Stimulated activated CD4-positive, alpha-beta T cell treated with anti-CD3 and anti-CD28 coated beads, Interleukin-4, amount 100 ng/mL, for 4 hours (primary cell): ENCODE measurements around the gene MYO3B.
"Not testable (repeated sequence)": the region's sequence is repeated elsewhere in the genome, so short reads cannot be mapped to it uniquely, and the experiment has no call there.

Experiments
- DNase-seq, 2 experiments: peaks; one replicate each; pipeline ENCODE4 v3.0.0-alpha.2; 2020

The MYO3B gene

GRCh38 chr2:170377500-170378207 lies 199.7 kb downstream of the MYO3B start:
- DNase-seq, result no peak

GRCh38 chr2:170380267-170380666 lies 202.3 kb downstream of the MYO3B start:
- DNase-seq, result no peak

DNA sequence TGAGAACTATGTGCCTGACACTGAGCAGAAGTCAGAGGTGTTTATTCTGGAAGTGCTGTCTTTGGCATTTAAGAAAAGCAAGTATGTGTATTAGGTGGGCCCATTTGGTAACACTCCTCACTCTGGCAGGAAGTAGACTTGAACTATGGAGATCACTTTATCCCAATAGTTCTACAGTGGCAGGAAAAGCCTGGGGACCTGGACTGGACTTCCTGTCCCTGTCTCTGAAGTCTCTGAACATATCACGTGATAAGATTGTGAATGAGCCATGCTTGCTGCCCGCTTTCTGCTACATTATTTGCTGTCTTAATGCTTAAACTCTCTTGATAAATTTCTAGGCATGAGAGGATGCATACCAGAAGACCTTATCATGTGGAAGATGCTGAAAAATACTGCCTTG lies 203.7 kb downstream of the MYO3B start:
- DNase-seq, result no peak

DNA sequence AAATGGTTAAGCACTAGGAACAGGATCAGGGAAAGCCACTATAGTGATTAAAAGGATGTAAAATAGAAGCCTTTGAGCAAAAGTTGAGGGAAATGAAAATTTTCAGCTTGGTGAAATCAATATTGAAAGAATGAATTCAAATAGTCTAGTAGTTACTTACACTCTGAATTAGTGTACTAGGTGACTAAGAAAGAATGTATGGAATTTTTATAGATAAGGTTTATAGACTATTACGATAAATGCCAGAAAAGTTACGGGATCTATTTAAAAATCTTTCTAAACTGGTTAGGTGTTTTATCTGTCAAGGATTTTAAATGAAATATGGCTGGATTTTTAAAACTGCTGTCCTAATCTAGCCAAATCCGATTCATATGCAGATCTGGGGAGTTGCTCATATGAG lies 208.6 kb downstream of the MYO3B start:
- no peak for DNase-seq

DNA sequence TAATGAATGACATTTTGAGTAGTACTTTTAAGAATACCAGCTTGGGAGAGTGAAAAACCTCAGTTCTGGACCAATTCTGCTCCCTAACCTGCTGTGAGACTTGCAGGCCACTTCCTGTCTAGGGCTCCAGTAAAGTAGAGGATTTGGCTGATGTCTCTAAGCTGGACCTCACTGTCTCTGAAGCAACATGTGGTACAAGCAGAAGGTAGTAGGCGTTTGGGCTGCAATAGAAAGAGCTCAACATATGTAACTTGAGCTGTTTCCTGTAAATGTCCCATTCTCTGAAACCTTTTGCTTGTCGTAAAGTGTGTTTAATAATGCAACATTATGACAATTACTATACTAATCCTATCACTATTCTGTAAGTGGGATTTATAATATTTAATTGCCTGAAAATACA lies 213.1 kb downstream of the MYO3B start:
- no peak for DNase-seq

- no peak for DNase-seq
These were observed 213.8 kb downstream of the MYO3B start for GRCh38 chr2:170391697-170392096.

DNA sequence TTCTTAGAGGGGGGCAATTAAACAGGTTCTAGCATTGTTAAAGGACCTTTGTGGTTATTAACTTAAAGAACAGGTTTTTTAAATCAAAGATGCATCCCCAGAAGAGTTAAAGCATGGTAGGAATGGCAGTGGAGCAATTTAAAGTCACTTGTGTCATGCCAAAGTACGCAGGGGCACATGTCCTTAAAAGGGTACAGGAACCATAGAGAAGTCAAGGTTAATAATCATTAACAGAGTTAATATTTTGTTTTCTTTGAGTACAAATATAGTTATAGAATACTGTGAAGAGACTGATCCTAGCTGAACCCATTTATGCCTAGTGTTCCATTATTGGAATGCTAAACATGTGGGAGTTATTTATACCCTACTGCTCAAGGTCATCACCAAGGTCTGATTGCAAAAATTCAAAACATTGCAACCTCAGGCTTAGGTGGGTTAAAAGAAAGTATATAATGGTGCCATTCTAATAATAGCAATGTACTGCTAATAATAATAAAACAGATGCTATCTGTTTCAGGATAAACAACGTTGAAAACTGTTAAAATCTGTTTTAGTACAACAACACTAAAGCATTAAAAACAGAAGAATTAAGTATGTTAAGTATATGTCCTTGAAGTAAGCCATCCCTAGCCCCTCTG lies 216.0 kb downstream of the MYO3B start:
- no peak for DNase-seq

DNA sequence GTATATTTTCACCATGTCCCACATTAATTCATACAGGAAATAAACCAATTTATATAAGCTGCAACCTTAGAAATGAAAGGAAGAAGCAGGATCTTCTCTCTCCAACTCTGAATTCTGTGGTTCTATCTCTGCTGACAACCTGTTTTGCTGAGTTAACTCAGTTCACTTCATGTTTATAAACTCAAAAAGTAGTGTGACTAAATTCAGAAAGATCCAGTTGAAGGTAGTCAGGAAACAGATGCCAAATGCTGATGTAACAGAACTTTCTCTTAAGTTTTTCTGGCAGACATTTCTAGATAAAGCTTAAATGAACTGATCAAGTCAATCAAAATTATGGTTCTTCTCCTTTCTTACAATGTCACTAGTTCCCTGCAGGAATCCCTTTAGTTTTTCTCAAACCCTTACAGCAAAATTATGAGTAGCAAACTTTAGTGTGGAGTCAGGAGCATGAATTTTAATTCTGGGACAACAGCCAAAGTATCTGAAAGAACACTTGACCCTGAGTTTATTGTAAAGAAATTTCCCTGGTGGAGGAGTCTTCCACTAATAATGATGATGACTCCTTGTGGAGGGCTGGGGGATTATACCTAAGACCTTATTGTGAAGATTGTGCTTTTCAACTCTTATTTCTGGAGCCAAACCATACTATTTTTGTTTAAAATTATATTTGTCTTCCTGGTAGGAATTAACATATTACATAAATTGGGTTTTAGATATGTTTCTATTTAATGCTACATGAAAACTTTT lies 216.9 kb downstream of the MYO3B start:
- no peak for DNase-seq

- no peak for DNase-seq
These were observed 219.0 kb downstream of the MYO3B start for GRCh38 chr2:170396799-170397459.

DNA sequence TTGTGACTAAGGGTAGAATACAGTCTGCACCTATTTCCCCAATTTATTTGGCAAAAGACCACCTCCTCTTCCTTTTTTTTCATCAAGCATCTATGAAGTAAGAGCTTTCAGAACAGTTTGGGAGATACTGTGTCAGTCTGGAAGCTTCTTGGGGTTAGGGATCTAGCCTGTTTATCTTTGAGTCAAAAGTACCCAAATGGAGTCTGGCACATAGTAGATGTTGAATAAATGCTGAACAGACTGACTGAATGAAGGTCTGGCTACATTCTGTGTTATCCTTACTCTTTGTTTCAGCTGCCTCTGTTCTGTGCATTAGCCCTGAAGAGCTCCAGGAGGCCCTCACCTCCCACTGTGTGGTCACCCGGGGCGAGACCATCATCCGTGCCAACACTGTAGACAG lies 223.2 kb downstream of the MYO3B start:
- no peak for DNase-seq

DNA sequence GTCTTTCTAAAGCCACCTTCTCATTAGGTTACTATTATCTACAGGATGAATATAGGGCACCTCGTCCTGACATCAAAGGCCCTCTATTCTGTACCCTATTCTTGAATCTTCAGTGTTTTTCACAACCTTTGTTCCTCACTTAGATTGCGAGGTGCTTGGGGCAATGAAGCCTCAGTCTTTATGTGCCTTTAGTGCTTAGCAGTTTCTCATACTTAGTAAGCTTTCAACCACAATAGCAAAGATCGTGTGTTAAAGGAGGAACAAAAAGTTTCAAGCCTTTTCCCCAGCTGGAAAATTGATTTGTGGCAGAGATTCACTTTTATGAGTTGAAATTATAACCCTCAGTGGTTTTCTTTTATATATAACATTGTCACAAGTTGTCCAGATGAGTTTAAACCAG lies 226.9 kb downstream of the MYO3B start:
- DNase-seq, result no peak

DNA sequence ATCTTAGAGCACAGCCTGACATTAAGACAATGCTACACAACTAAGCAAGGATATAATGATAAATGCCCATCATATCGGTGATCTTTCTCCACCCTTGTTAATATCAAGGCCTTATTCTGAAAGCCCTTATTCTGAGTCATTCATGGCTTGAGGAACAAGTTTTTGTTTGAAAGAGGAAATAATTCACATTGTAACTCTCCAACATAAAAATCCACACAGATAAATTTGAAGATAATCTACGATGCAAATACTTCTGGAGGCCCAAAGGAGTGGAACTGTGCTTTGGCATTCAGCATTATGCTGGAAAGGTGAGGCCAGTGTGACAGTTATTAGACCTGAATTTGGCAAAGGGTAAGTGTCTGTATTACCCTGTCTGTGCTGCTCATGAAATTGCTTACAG lies 227.4 kb downstream of the MYO3B start:
- no peak for DNase-seq

- no peak for DNase-seq
These were observed 230.7 kb downstream of the MYO3B start for GRCh38 chr2:170408461-170409163.

- DNase-seq, result peak; percentile 56 to 67
These were observed 231.2 kb downstream of the MYO3B start for GRCh38 chr2:170409164-170409535.

- DNase-seq, result no peak
These were observed 233.7 kb downstream of the MYO3B start for GRCh38 chr2:170411660-170412059.

- DNase-seq, result no peak
These were observed 243.2 kb downstream of the MYO3B start for GRCh38 chr2:170420961-170421687.

DNA sequence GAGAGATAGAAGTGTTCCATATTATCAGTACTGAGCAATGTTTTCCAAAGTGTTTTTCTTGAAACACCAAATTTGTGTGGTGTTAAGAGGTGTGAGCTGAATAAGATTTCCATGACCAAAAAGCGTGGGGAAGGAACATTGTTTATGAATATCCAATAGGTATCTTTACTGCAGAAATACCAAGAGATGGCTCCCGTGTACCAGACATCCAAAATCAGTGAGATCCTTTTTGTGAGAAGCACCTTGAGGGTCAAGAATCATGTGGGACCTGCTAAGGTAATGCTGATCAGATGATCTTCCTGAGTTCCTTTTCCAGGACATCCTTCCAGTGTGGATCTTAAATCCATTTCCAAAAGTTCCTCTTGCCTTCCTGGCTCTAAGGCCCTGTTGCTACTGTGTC lies 246.0 kb downstream of the MYO3B start:
- DNase-seq, result no peak

GRCh38 chr2:170425281-170425751 lies 247.4 kb downstream of the MYO3B start:
- DNase-seq, result no peak

GRCh38 chr2:170428868-170429267 lies 250.9 kb downstream of the MYO3B start:
- DNase-seq, result no peak

DNA sequence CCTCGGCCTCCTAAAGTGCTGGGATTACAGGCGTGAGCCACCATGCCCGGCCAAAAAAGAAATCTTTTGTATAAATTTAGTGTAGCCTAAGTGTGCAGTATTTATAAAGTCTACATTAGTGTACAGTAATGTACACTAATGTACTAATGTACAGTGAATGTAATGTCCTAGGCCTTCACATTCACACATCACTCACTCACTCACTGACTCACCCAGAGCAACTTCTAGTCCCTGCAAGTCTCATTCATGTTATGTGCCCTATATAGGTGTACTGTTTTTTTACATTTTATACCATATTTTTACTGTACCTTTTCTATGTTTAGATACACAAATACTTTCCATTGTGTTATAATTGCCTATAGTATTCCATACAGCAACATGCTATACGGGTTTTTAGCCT lies 254.9 kb downstream of the MYO3B start:
- DNase-seq, result no peak

DNA sequence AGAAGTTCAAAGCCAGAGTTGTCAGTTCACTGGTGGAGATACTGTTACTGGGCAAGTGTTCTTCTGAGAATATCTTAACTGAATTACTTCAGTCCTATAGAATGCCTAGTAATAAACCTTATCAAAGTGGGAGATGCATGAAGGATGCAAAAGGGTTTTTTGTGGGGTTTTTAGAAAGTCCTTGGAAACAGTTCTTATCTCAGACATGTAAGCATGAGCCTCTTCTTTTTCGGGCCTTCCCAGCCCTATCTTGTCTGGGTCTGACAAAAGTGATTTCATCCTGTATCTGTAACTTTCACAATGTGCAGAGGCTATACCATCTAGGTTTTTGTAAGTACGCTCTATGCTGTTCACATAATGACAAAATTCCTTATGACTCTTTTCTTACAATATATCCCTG lies 255.5 kb downstream of the MYO3B start:
- DNase-seq, result no peak

- DNase-seq, result not testable (repeated sequence)
These were observed 256.4 kb downstream of the MYO3B start for GRCh38 chr2:170434396-170434795.
